Measurements from ENCODE around the gene OXGR1. TPM values are rescaled to one million over a fixed set of nuclear protein-coding genes. Genes with fewer than 3 reads are reported as not detected.

Gene OXGR1
- total RNA-seq, 1 donor from 2014 or later, result not detected

GRCh38 chr13:96963786-96964475 is 30.3 kb downstream of the OXGR1 start:
- no peak for DNase-seq (ENCODE audit: low read depth, low spot score)

GRCh38 chr13:96960379-96960778 is 33.9 kb downstream of the OXGR1 start:
- DNase-seq (ENCODE audit: low read depth, low spot score), result no peak

- DNase-seq (ENCODE audit: low read depth, low spot score), result no peak
Observed at GRCh38 chr13:96958286-96958891, 35.9 kb downstream of the OXGR1 start.

GRCh38 chr13:96952595-96952994 is 41.7 kb downstream of the OXGR1 start:
- DNase-seq (ENCODE audit: low read depth, low spot score), result no peak

- DNase-seq (ENCODE audit: low read depth, low spot score), result no peak
Observed at GRCh38 chr13:96948127-96948526, 46.1 kb downstream of the OXGR1 start.

GRCh38 chr13:96947343-96947910 is 46.8 kb downstream of the OXGR1 start:
- no peak for DNase-seq (ENCODE audit: low read depth, low spot score)

- DNase-seq (ENCODE audit: low read depth, low spot score), result no peak
Observed at GRCh38 chr13:96946709-96947311, 47.5 kb downstream of the OXGR1 start.

GRCh38 chr13:96940961-96941360 is 53.3 kb downstream of the OXGR1 start:
- DNase-seq (ENCODE audit: low read depth, low spot score), result no peak

- DNase-seq (ENCODE audit: low read depth, low spot score), result no peak
Observed at GRCh38 chr13:96935901-96936300, 58.4 kb downstream of the OXGR1 start.

Other genes starting within 250 kb of the OXGR1 start
- 50.4 and 76.9 TPM in 2 replicates for gene MBNL2, start 227.9 kb upstream of the OXGR1 start, total RNA-seq

Measured in pulmonary artery endothelial cell (primary cell).